Stimulated activated naive CD8-positive, alpha-beta T cell treated with anti-CD3 and anti-CD28 coated beads, Interleukin-15, Interleukin-2, amounts not matched to agents 100 ng/mL and 50 ng/mL, for 24 hours (primary cell): ENCODE measurements around the gene LOXHD1.

Source experiments
- H3K27ac Mint-ChIP-seq: one replicate; pipeline ENCODE4 v1.8.0; 2021; ENCODE audit warnings: mild to moderate bottlenecking, mixed read lengths
- H3K27me3 Mint-ChIP-seq: one replicate; pipeline ENCODE4 v1.8.0; 2021; ENCODE audit warnings: mixed read lengths
- H3K36me3 Mint-ChIP-seq: one replicate; pipeline ENCODE4 v1.8.0; 2021; ENCODE audit warnings: low read depth, mixed read lengths
- H3K4me1 Mint-ChIP-seq: one replicate; pipeline ENCODE4 v1.8.0; 2021; ENCODE audit warnings: low read depth, mixed read lengths
- H3K4me3 Mint-ChIP-seq: one replicate; pipeline ENCODE4 v1.8.0; 2021; ENCODE audit warnings: mild to moderate bottlenecking, mixed read lengths
- H3K9me3 Mint-ChIP-seq: one replicate; pipeline ENCODE4 v1.8.0; 2021; ENCODE audit warnings: mixed read lengths

The LOXHD1 gene

DNA sequence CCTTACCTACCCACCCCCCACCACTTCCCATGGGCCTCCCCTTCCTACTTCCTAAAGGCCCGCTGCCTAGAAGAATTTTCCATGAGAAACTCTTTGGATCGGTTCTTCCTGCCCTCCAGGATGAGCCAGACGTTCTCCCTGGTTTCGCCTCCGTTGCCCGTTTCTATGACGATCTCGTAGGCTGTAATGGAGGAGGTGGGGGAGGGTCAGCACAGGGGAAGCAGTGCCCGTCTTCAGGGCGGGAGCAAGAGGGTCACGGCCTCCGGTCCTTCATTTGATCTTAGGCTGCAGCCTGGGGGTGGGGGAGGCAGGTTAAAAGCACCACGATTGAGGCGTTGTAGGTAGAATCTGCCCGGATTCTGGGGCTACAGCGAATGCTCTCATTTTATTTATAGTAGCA lies 172.0 kb downstream of the LOXHD1 start:
- H3K4me1 Mint-ChIP-seq = no peaks in the 10 kb centered on the region
- no peaks in the 10 kb centered on the region for H3K9me3 Mint-ChIP-seq
- H3K27ac Mint-ChIP-seq = no peak overlapping the region
- H3K36me3 Mint-ChIP-seq = no peaks in the 10 kb centered on the region
- H3K4me3 Mint-ChIP-seq = no peak overlapping the region
- peaks cover 14% of the 10 kb centered on the region for H3K27me3 Mint-ChIP-seq

DNA sequence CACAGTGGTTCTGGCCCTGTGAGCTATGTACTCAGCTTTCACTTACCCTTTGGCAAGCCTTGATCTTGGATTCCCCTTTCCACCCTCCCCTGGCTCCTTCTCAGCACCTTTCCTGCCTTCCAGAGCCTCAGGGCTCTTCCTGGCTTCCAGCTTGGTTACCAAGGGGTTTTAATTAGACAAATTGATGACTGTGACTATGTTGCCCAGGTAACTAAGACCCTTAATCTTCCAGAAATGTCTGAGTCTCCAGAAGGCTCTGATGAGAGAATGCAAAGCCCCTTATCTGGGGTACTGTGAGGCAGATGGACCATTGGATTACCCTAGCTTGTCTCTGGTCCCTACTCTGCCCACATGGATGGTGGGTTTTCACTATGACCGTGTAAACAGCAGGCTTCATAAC lies 174.2 kb downstream of the LOXHD1 start:
- H3K9me3 Mint-ChIP-seq = no peaks in the 10 kb centered on the region
- H3K4me1 Mint-ChIP-seq = no peaks in the 10 kb centered on the region
- no peak overlapping the region for H3K4me3 Mint-ChIP-seq
- no peak overlapping the region for H3K27ac Mint-ChIP-seq
- H3K27me3 Mint-ChIP-seq = peaks cover 14% of the 10 kb centered on the region
- H3K36me3 Mint-ChIP-seq = no peaks in the 10 kb centered on the region

GRCh38 chr18:46481847-46482245 lies 175.2 kb downstream of the LOXHD1 start:
- Mint-ChIP-seq H3K9me3 (no peaks in the 10 kb centered on the region), H3K27me3 (peaks cover 14% of the 10 kb centered on the region), H3K27ac (no peak overlapping the region), H3K36me3 (no peaks in the 10 kb centered on the region), H3K4me1 (no peaks in the 10 kb centered on the region), H3K4me3 (no peak overlapping the region)

- Mint-ChIP-seq H3K27me3 (peaks cover 14% of the 10 kb centered on the region), H3K36me3 (no peaks in the 10 kb centered on the region), H3K27ac (no peak overlapping the region), H3K4me1 (no peaks in the 10 kb centered on the region), H3K4me3 (no peak overlapping the region), H3K9me3 (no peaks in the 10 kb centered on the region)
Measured at GRCh38 chr18:46481048-46481846, 175.8 kb downstream of the LOXHD1 start.

DNA sequence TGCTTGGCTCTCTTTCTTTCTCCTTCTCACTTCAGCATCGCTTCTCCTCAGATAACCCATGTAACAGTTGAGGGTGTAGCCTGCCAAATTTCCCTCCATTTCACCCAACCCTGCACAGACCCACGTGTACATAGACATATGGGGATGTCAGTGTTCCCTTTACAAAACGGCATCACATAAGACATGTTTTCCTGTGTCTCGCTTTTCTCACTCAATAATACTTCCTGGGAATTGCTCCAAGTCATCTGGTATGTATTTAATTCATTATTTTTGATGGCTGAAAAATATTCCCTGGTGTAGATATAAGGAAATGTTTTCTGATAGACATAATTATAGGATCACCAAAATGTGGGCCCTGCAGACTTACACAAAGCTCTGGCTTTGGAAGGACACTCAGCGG lies 176.8 kb downstream of the LOXHD1 start:
- no peaks in the 10 kb centered on the region for H3K36me3 Mint-ChIP-seq
- no peak overlapping the region for H3K4me3 Mint-ChIP-seq
- peaks cover 14% of the 10 kb centered on the region for H3K27me3 Mint-ChIP-seq
- no peak overlapping the region for H3K27ac Mint-ChIP-seq
- no peaks in the 10 kb centered on the region for H3K9me3 Mint-ChIP-seq
- no peaks in the 10 kb centered on the region for H3K4me1 Mint-ChIP-seq

DNA sequence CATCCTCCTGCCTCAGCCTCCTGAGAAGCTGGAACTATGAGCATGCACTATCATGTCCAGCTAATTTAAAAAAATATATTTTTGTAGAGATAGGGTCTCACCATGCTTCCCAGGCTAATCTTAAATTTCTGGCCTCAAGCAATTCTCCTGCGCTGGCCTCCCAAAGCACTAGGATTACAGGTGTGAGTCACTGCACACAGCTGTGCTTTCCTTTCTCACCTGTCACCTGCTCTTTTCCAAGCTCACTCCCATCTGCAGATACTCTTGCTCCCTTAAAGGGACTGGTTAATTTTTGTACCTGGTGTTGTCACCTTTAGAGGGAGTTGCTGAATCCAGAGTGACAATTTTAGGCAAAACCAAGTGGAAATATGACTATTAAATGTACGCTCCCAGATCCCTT lies 178.2 kb downstream of the LOXHD1 start:
- Mint-ChIP-seq H3K4me3 (no peak overlapping the region), H3K27ac (no peak overlapping the region), H3K36me3 (no peaks in the 10 kb centered on the region), H3K27me3 (peaks cover 12% of the 10 kb centered on the region), H3K4me1 (no peaks in the 10 kb centered on the region), H3K9me3 (no peaks in the 10 kb centered on the region)

DNA sequence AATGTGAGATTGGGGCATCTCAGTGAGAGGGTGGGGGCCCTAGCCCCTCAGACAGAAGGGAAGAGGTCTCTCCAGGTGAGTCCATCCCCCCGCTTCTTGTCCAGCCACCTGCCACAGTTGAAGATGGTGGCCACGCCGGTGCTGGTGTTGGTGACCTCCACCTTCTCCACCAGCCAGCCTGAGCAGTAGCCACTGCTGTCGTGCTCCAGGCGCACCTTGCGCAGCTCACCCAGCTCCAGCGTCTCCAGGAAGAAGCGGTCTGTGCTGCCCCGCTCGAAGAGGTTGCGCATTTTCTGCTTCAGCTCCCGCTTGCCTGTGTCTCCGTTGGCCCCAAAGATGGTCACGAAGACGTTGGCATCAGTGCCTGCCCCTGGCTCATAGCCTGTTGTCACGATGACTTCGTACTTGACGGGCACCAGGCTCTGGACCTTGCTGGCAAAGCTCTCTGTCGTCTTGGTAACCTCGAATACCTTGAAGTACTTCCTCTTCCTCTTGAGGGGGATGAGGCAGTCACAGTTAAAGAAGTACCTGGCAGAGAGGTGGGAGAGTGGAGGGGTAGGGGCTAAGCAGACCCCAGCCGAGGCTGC lies 179.5 kb downstream of the LOXHD1 start:
- peaks cover 11% of the 10 kb centered on the region for H3K27me3 Mint-ChIP-seq
- H3K9me3 Mint-ChIP-seq = no peaks in the 10 kb centered on the region
- no peaks in the 10 kb centered on the region for H3K36me3 Mint-ChIP-seq
- no peak overlapping the region for H3K4me3 Mint-ChIP-seq
- no peaks in the 10 kb centered on the region for H3K4me1 Mint-ChIP-seq
- no peak overlapping the region for H3K27ac Mint-ChIP-seq

GRCh38 chr18:46475390-46475752 lies 181.6 kb downstream of the LOXHD1 start:
- Mint-ChIP-seq H3K27me3 (peaks cover 3% of the 10 kb centered on the region), H3K27ac (no peak overlapping the region), H3K4me3 (no peak overlapping the region), H3K36me3 (no peaks in the 10 kb centered on the region), H3K9me3 (no peaks in the 10 kb centered on the region), H3K4me1 (no peaks in the 10 kb centered on the region)

DNA sequence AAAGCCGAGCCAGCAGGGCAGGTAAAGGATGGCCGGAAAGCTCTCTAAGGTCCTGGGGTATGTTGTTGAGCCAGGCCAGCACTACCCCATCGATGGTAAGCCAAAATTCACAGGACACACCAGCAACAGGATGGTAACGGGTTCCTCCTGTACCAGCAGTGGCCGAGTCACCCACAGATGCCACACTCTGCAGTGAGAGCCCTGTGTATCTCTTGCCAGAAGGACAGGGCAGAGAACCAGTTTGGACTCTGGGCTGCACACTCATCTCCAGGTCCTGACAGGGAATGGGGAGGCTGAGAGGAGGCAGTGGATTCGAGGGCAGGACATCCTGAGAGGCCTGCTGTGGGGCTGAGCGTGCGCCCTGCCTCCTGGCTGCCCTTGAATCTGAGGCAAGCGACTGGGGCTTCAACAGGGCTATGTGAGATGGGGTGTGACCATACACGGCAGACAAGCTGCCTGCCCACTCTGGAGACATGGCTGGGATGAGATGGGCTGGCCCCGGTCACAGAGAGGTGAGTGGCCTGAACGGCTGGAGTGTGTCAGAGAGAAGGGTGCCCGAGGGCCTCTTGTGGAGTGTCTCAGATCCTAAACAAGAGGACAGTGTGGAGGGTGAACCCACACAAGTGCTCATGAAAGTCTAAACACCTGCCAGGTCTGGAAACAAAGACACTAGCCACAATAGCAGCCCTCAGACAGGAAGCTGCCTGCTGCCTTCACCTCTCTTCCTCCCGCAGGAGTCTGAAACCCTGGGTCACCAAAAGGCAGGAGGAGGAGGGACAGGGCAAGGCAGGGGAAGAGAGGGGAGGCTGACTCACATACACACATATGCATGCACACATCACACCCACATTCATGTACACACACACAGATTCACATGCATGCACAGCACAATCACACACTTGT lies 182.3 kb downstream of the LOXHD1 start:
- H3K9me3 Mint-ChIP-seq = no peaks in the 10 kb centered on the region
- H3K4me1 Mint-ChIP-seq = no peaks in the 10 kb centered on the region
- no peaks in the 10 kb centered on the region for H3K36me3 Mint-ChIP-seq
- H3K27me3 Mint-ChIP-seq = no peaks in the 10 kb centered on the region
- no peak overlapping the region for H3K4me3 Mint-ChIP-seq
- no peak overlapping the region for H3K27ac Mint-ChIP-seq

GRCh38 chr18:46471809-46472498 lies 185.1 kb downstream of the LOXHD1 start:
- no peaks in the 10 kb centered on the region for H3K4me1 Mint-ChIP-seq
- H3K36me3 Mint-ChIP-seq = no peaks in the 10 kb centered on the region
- H3K27me3 Mint-ChIP-seq = no peaks in the 10 kb centered on the region
- no peak overlapping the region for H3K27ac Mint-ChIP-seq
- H3K4me3 Mint-ChIP-seq = no peak overlapping the region
- no peaks in the 10 kb centered on the region for H3K9me3 Mint-ChIP-seq

- Mint-ChIP-seq H3K27me3 (no peaks in the 10 kb centered on the region), H3K4me3 (no peak overlapping the region), H3K4me1 (no peaks in the 10 kb centered on the region)
Measured at GRCh38 chr18:46470714-46471113, 186.3 kb downstream of the LOXHD1 start.

GRCh38 chr18:46469186-46469915 lies 187.7 kb downstream of the LOXHD1 start:
- Mint-ChIP-seq H3K9me3 (no peaks in the 10 kb centered on the region), H3K27me3 (no peaks in the 10 kb centered on the region), H3K27ac (no peak overlapping the region), H3K36me3 (no peaks in the 10 kb centered on the region), H3K4me1 (no peaks in the 10 kb centered on the region), H3K4me3 (no peak overlapping the region)

More at GRCh38 chr18:46470714-46471113, 186.3 kb downstream of the LOXHD1 start:
- no peak overlapping the region for H3K27ac Mint-ChIP-seq
- H3K36me3 Mint-ChIP-seq = no peaks in the 10 kb centered on the region
- no peaks in the 10 kb centered on the region for H3K9me3 Mint-ChIP-seq

GRCh38 chr18:46468426-46469180 lies 188.4 kb downstream of the LOXHD1 start:
- Mint-ChIP-seq H3K27ac (no peak overlapping the region), H3K36me3 (no peaks in the 10 kb centered on the region), H3K4me3 (no peak overlapping the region), H3K27me3 (no peaks in the 10 kb centered on the region), H3K4me1 (no peaks in the 10 kb centered on the region), H3K9me3 (no peaks in the 10 kb centered on the region)
